Heart right ventricle (tissue), 16 donors: ENCODE data around the gene HIF3A. TPM values are rescaled to one million over a fixed set of nuclear protein-coding genes. Genes with fewer than 3 reads are reported as not detected.
"Not testable (repeated sequence)": the region's sequence is repeated elsewhere in the genome, so short reads cannot be mapped to it uniquely, and the experiment has no call there.

ENCODE experiments used
- ATAC-seq, 8 donors: fragments of 200-7000 bp; cut with Tn5 transposase; one replicate each; pipeline ENCODE4 v1.9.1; 2020; ENCODE audit warnings: mild to moderate bottlenecking in 8 of 8, moderate library complexity in 8 of 8, moderate number of reproducible peaks in 1 of 8
- DNase-seq, 2 donors: peaks; one replicate each; pipeline ENCODE4 v3.0.0-alpha.2; 2020
- H3K27ac ChIP-seq, 10 donors: fragments of 200-600 bp; sonication (generic) in 2 of 10; one replicate each; pipeline versions ENCODE4 v1.5.0 to v1.8.0; 2020 to 2022; ENCODE audit warnings: mild to moderate bottlenecking in 3 of 10
- H3K27me3 ChIP-seq, 7 donors: fragments of 200-600 bp; one replicate each; pipeline ENCODE4 v1.8.0; 2021 to 2022; ENCODE audit warnings: mild to moderate bottlenecking in 2 of 7
- H3K36me3 ChIP-seq, 9 donors: fragments of 200-600 bp; sonication (generic) in 1 of 9; one replicate each; pipeline versions ENCODE4 v1.5.0 to v1.8.0; 2020 to 2022; ENCODE audit warnings: mild to moderate bottlenecking in 2 of 9
- H3K4me1 ChIP-seq, 9 donors: fragments of 200-600 bp; sonication (generic) in 1 of 9; one replicate each; pipeline versions ENCODE4 v1.5.0 to v1.8.0; 2020 to 2022; ENCODE audit warnings: mild to moderate bottlenecking in 4 of 9
- H3K4me3 ChIP-seq, 10 donors: fragments of 200-600 bp; sonication (generic) in 2 of 10; one replicate each; pipeline versions ENCODE4 v1.5.0 to v1.8.0; 2020 to 2022; ENCODE audit warnings: mild to moderate bottlenecking in 7 of 10, moderate library complexity in 2 of 10
- H3K9me3 ChIP-seq, 11 donors: fragments of 200-600 bp in 10 of 11; sonication (generic) in 2 of 11; one replicate each; pipeline versions ENCODE4 v1.5.0 to v1.8.0; 2013 to 2022; ENCODE audit warnings: mild to moderate bottlenecking in 2 of 11, control low read depth in 1 of 11, moderate library complexity in 1 of 11
- CTCF ChIP-seq, 9 donors: fragments of 200-600 bp; sonication (generic) in 2 of 9; IDR thresholded peaks; one replicate each; pipeline versions ENCODE4 v1.5.0 to v1.8.0; 2021 to 2022; ENCODE audit warnings: antibody characterized with exemption in 9 of 9, mild to moderate bottlenecking in 5 of 9, moderate library complexity in 1 of 9
- WGBS, 2 donors: extraction: QIAGEN DNeasy Blood & Tissue Kit; methylation state at CpG; one replicate each; pipeline ENCODE4 v1.1.7; 2013; ENCODE audit warnings: inconsistent platforms in 1 of 2; 5-methylcytosine and 5-hydroxymethylcytosine counted together
- intact Hi-C, 10 donors: fragments of 100-400 bp; cut with DNase I; formaldehyde crosslinking; loops; one replicate each; pipeline versions ENCODE4 v1.11.1 to v1.14.2; 2022
- polyA plus RNA-seq, 2 donors: library from polyadenylated mRNA; stranded (reverse); fragments of 200-250 nt; gene quantifications; one replicate each; pipeline ENCODE4 v1.2.3, GENCODE V29; 2013
- total RNA-seq, 10 donors: library from RNA; stranded (reverse); fragmentation: NEBNext Ultra II Directional in 3 of 10; extraction: Animal tissue kit (Norgen Biotek cat#: 25700) in 3 of 10; gene quantifications; one replicate each; pipeline versions ENCODE4 v1.2.1 to v1.2.4, GENCODE V29; 2021 to 2023
- donor health status: Arrhythmogenic right ventricular cardiomyopathy.
- donor health status: ischemic (EF 13 %, LVEDD 7.1; RV severe dilation, severe dysfunction).
- donor health status: healthy with polysubstance abuse.
- donor health status: DM: no; HTN: yes; CAD: no.
- donor health status: DM: no; HTN: no; CAD: no.
- donor health status: ischemic (EF 25% LVEDD 6.9; RV normal size, moderate dysfunction).
- donor health status: ischemic (EF 25% LVEDD 5.7; RV mildly dilated, moderate dysfunction).
- donor health status: healthy.
- donor health status: DM: yes; HTN: yes; CAD: no.
- donor health status: Ischemic cardiomyopathy.
- donor health status: ischemic (EF 35%, LVEDD 5.7; RV mildly dilated, moderate dysfunction).
- donor health status: nonischemic (EF 11% LVEDD 7.7; RV severe dilation, severe dysfunction).
- donor health status: DM: yes; HTN: yes; CAD: no.
- donor health status: PGD.
- donor health status: ischemic (EF 29% LVEDD 5.4; RV normal size, mild dysfunction).
- donor health status: nonischemic (EF 23%, LVEDD 6.1; RV moderate dilation, normal function).

Gene HIF3A
- total and polyA plus RNA-seq, 12 donors: 22.7 to 204 (median 48.9) TPM

GRCh38 chr19:46317339-46317738, 20.5 kb downstream of the HIF3A start:
- Histone ChIP-seq H3K27ac (no peak overlapping the region), H3K27me3 (no peaks in the 10 kb centered on the region), H3K9me3 (no peaks in the 10 kb centered on the region), H3K36me3 (peaks cover 0 to 99% (median 40%) of the 10 kb centered on the region in 9 donors), H3K4me3 (no peak overlapping the region), H3K4me1 (no peaks in the 10 kb centered on the region)
- DNase-seq: no peak
- intact Hi-C loops: no loop called here
- WGBS, 2 donors: 75 to 83% methylated on average over 2 of the region's 2 CpGs
- TF ChIP-seq CTCF (IDR thresholded peaks at IDR 0.05): no peak
- ATAC-seq: no peak

GRCh38 chr19:46319613-46320012, 22.8 kb downstream of the HIF3A start:
- no peak for DNase-seq
- intact Hi-C loops: no loop called here
- Histone ChIP-seq H3K27ac (no peak overlapping the region), H3K9me3 (no peaks in the 10 kb centered on the region), H3K4me1 (no peaks in the 10 kb centered on the region), H3K27me3 (no peaks in the 10 kb centered on the region), H3K36me3 (peaks cover 0 to 100% (median 53%) of the 10 kb centered on the region in 9 donors), H3K4me3 (no peak overlapping the region)
- WGBS, 2 donors: 89 to 99% methylated on average over 6 of the region's 6 CpGs
- TF ChIP-seq CTCF (IDR thresholded peaks at IDR 0.05): no peak
- ATAC-seq: no peak

GRCh38 chr19:46320559-46320958, 23.7 kb downstream of the HIF3A start:
- Histone ChIP-seq H3K9me3 (peaks cover 0 to 2% (median 0%) of the 10 kb centered on the region in 11 donors), H3K4me3 (no peak overlapping the region), H3K27me3 (no peaks in the 10 kb centered on the region), H3K36me3 (peaks cover 5 to 100% (median 53%) of the 10 kb centered on the region in 9 donors), H3K4me1 (no peaks in the 10 kb centered on the region), H3K27ac (no peak overlapping the region)
- WGBS, 2 donors: 97 to 98% methylated on average over 5 of the region's 5 CpGs
- no peak for TF ChIP-seq CTCF (IDR thresholded peaks at IDR 0.05)
- DNase-seq: no peak
- peak in 1 of 8 donors; percentile 9 for ATAC-seq
- intact Hi-C loops: no loop called here

GRCh38 chr19:46321653-46322052, 24.8 kb downstream of the HIF3A start:
- no peak overlapping the region for H3K27ac ChIP-seq
- DNase-seq: no peak
- no peaks in the 10 kb centered on the region for H3K4me1 ChIP-seq
- H3K27me3 ChIP-seq: no peaks in the 10 kb centered on the region
- 89 to 94% methylated on average over 12 of the region's 12 CpGs for WGBS, 2 donors
- TF ChIP-seq CTCF (IDR thresholded peaks at IDR 0.05): no peak
- peaks cover 0 to 11% (median 0%) of the 10 kb centered on the region in 11 donors for H3K9me3 ChIP-seq
- ATAC-seq: peak in 3 of 8 donors; percentile 22 to 35 (median 25)
- no peak overlapping the region for H3K4me3 ChIP-seq
- intact Hi-C loops: no loop called here
- H3K36me3 ChIP-seq: peaks cover 5 to 100% (median 64%) of the 10 kb centered on the region in 9 donors

- ATAC-seq, intact Hi-C loops, H3K27ac ChIP-seq, H3K27me3 ChIP-seq, DNase-seq, H3K4me3 ChIP-seq, H3K4me1 ChIP-seq: not testable (repeated sequence)
- Histone ChIP-seq H3K9me3 (peaks cover 0 to 26% (median 0%) of the 10 kb centered on the region in 11 donors), H3K36me3 (peaks cover 5 to 100% (median 70%) of the 10 kb centered on the region in 9 donors)
- whole genome bisulfite sequencing, 2 donors: 87% methylated on average over 9 of the region's 9 CpGs
These were observed 26.4 kb downstream of the HIF3A start for GRCh38 chr19:46323227-46323626.
